PFSK-1 (cell line): ENCODE results near the gene FOXA2.

Experiments used
- FOXP2 ChIP-seq: optimal IDR thresholded peaks from 2 replicates; pipeline ENCODE3; 2011; ENCODE audit warnings: borderline replicate concordance, control low read depth, inconsistent platforms; ENCODE audit not compliant: insufficient read depth; ENCODE audit errors: extremely low read length, extremely low read depth
- POLR2AphosphoS5 ChIP-seq: IDR thresholded peaks from 2 replicates; pipeline ENCODE4 v1.6.1; 2012; ENCODE audit warnings: low read depth, mild to moderate bottlenecking, control low read depth, low read length, moderate library complexity
- REST ChIP-seq, 2 experiments: IDR thresholded peaks; 2 replicates each; pipeline versions ENCODE4 v1.6.1 to v1.8.0; 2011 to 2012; ENCODE audit warnings: low read depth in 2 of 2, low read length in 2 of 2, control low read depth in 1 of 2, inconsistent platforms in 1 of 2, mild to moderate bottlenecking in 1 of 2, moderate library complexity in 1 of 2; ENCODE audit not compliant: insufficient read depth in 1 of 2
- SIN3A ChIP-seq: IDR thresholded peaks from 2 replicates; pipeline ENCODE4 v1.6.1; 2012; ENCODE audit warnings: mild to moderate bottlenecking, low read length, moderate library complexity, borderline replicate concordance; ENCODE audit not compliant: insufficient read depth
- TAF1 ChIP-seq: IDR thresholded peaks from 2 replicates; pipeline ENCODE4 v1.6.1; 2012; ENCODE audit warnings: low read length, control low read depth, borderline replicate concordance; ENCODE audit not compliant: insufficient read depth

FOXA2 gene

GRCh38 chr20:22556565-22557056 is 27.8 kb downstream of the FOXA2 start:
- TF ChIP-seq FOXP2 (no peak), POLR2AphosphoS5 (no peak), SIN3A (no peak), REST (IDR thresholded peaks at IDR 0.05; ENCODE audit: insufficient read depth in 1 of 2, low read depth in 2 of 2, low read length in 2 of 2) (no peak), TAF1 (no peak)

GRCh38 chr20:22555791-22556564 is 28.4 kb downstream of the FOXA2 start:
- TF ChIP-seq POLR2AphosphoS5 = no peak
- TF ChIP-seq REST (IDR thresholded peaks at IDR 0.05; ENCODE audit: insufficient read depth in 1 of 2, low read depth in 2 of 2, low read length in 2 of 2) = no peak
- no peak for TF ChIP-seq TAF1
- no peak for TF ChIP-seq SIN3A
- TF ChIP-seq FOXP2 = no peak

GRCh38 chr20:22554391-22554790 is 30.0 kb downstream of the FOXA2 start:
- TF ChIP-seq TAF1 (no peak), SIN3A (no peak), REST (IDR thresholded peaks at IDR 0.05; ENCODE audit: insufficient read depth in 1 of 2, low read depth in 2 of 2, low read length in 2 of 2) (no peak), POLR2AphosphoS5 (no peak), FOXP2 (no peak)

GRCh38 chr20:22548040-22548439 is 36.3 kb downstream of the FOXA2 start:
- TF ChIP-seq REST (IDR thresholded peaks at IDR 0.05; ENCODE audit: insufficient read depth in 1 of 2, low read depth in 2 of 2, low read length in 2 of 2) (no peak), SIN3A (no peak), POLR2AphosphoS5 (no peak), TAF1 (no peak), FOXP2 (no peak)

GRCh38 chr20:22546344-22546743 is 38.0 kb downstream of the FOXA2 start:
- no peak for TF ChIP-seq SIN3A
- TF ChIP-seq TAF1 = no peak
- no peak for TF ChIP-seq POLR2AphosphoS5
- TF ChIP-seq REST (IDR thresholded peaks at IDR 0.05; ENCODE audit: insufficient read depth in 1 of 2, low read depth in 2 of 2, low read length in 2 of 2) = no peak
- TF ChIP-seq FOXP2 = no peak
